Right lobe of liver (tissue), 6 donors: ENCODE data around the gene CTU2. TPM values are rescaled to one million over a fixed set of nuclear protein-coding genes. Genes with fewer than 3 reads are reported as not detected.

ENCODE experiments used
- ATAC-seq, 4 donors: fragments of 200-7000 bp; cut with Tn5 transposase; one replicate each; pipeline ENCODE4 v1.9.1; 2020; ENCODE audit warnings: mild to moderate bottlenecking in 4 of 4, moderate library complexity in 4 of 4
- DNase-seq, 3 donors: peaks; one replicate each; pipeline ENCODE4 v3.0.0-alpha.2; 2020
- H3K27ac ChIP-seq, 3 donors: fragments of 200-600 bp; one replicate each; pipeline ENCODE4 v1.8.0; 2022
- H3K27me3 ChIP-seq, 2 donors: fragments of 200-600 bp; one replicate each; pipeline ENCODE4 v1.8.0; 2022
- H3K36me3 ChIP-seq, 4 donors: fragments of 200-600 bp; sonication (generic) in 1 of 4; one replicate each; pipeline versions ENCODE4 v1.5.1 to v1.8.0; 2017 to 2022; ENCODE audit warnings: control low read depth in 1 of 4
- H3K4me1 ChIP-seq, 4 donors: fragments of 200-600 bp; sonication (generic) in 1 of 4; one replicate each; pipeline versions ENCODE4 v1.5.1 to v1.8.0; 2017 to 2022; ENCODE audit warnings: control low read depth in 1 of 4
- H3K4me3 ChIP-seq, 3 donors: fragments of 200-600 bp; one replicate each; pipeline ENCODE4 v1.8.0; 2022
- H3K9me3 ChIP-seq, 4 donors: fragments of 200-600 bp; sonication (generic) in 1 of 4; one replicate each; pipeline versions ENCODE4 v1.5.1 to v1.8.0; 2017 to 2022; ENCODE audit warnings: control low read depth in 1 of 4
- CTCF ChIP-seq, 4 donors: fragments of 200-600 bp in 3 of 4; fragments of 450-650 bp in 1 of 4; IDR thresholded peaks; one replicate each; pipeline versions ENCODE4 v1.5.1 to v1.8.0; 2016 to 2022; ENCODE audit warnings: antibody characterized with exemption in 4 of 4, mild to moderate bottlenecking in 2 of 4
- POLR2A ChIP-seq: fragments of 450-650 bp; IDR thresholded peaks from one replicate; pipeline ENCODE4 v1.6.1; 2017; ENCODE audit warnings: antibody characterized with exemption, mild to moderate bottlenecking
- WGBS: methylation state at CpG from one replicate; pipeline ENCODE4 v1.1.6; 2018; ENCODE audit warnings: low coverage, low lambda C conversion rate; ENCODE audit not compliant: insufficient coverage; ENCODE audit errors: missing lambda C conversion rate; 5-methylcytosine and 5-hydroxymethylcytosine counted together
- intact Hi-C, 2 donors: fragments of 100-400 bp; cut with DNase I; formaldehyde crosslinking; loops; one replicate each; pipeline versions ENCODE4 v1.11.2 to v1.14.1; 2022
- total RNA-seq, 6 experiments: library from RNA; depleted of rRNA in 2 of 6; stranded (reverse); fragments of >200 nt in 2 of 6; fragmentation: NEBNext Ultra II Directional in 3 of 6; extraction: Animal tissue kit (Norgen Biotek cat#: 25700) in 3 of 6; gene quantifications; one replicate each; pipeline versions ENCODE4 v1.1.0 to v1.2.4, GENCODE V29; 2016 to 2023
- donor health status: DM: no; HTN: yes; CAD: no.
- donor health status: DM: no; HTN: no; CAD: no.
- donor health status: DM: no; HTN: no; CAD: no.
- donor health status: DM: no; HTN: yes; CAD: no.
- donor health status: DM: no; HTN: yes; CAD: no.

Gene CTU2
- total RNA-seq, 6 experiments from 2014 or later: 5.0 to 9.5 (median 8.2) TPM

- intact Hi-C loops: no loop called here
- no peak for TF ChIP-seq POLR2A
- no peak for TF ChIP-seq CTCF (IDR thresholded peaks at IDR 0.05)
- Histone ChIP-seq H3K4me3 (no peak overlapping the region), H3K4me1 (no peaks in the 10 kb centered on the region), H3K36me3 (peaks cover 0 to 85% (median 33%) of the 10 kb centered on the region in 4 donors), H3K27ac (no peak overlapping the region), H3K27me3 (no peaks in the 10 kb centered on the region), H3K9me3 (no peaks in the 10 kb centered on the region)
- WGBS: no CpG with 5 or more reads among the region's 23 CpGs
- ATAC-seq (no peak), DNase-seq (no peak)
These were observed 14.2 kb downstream of the CTU2 start for GRCh38 chr16:88720396-88720970.

GRCh38 chr16:88721236-88721635, 14.9 kb downstream of the CTU2 start:
- DNase-seq (no peak), ATAC-seq (no peak)
- intact Hi-C loops: no loop called here
- H3K36me3 ChIP-seq: peaks cover 0 to 85% (median 36%) of the 10 kb centered on the region in 4 donors
- H3K9me3 ChIP-seq: no peaks in the 10 kb centered on the region
- no peak overlapping the region for H3K27ac ChIP-seq
- no CpG with 5 or more reads among the region's 17 CpGs for WGBS
- TF ChIP-seq POLR2A (no peak), CTCF (IDR thresholded peaks at IDR 0.05) (no peak)
- no peaks in the 10 kb centered on the region for H3K27me3 ChIP-seq
- H3K4me3 ChIP-seq: no peak overlapping the region
- no peaks in the 10 kb centered on the region for H3K4me1 ChIP-seq

- TF ChIP-seq CTCF (IDR thresholded peaks at IDR 0.05): no peak
- TF ChIP-seq POLR2A: no peak
- H3K27ac ChIP-seq: no peak overlapping the region
- no peaks in the 10 kb centered on the region for H3K4me1 ChIP-seq
- ATAC-seq: no peak
- no peaks in the 10 kb centered on the region for H3K27me3 ChIP-seq
- no peak overlapping the region for H3K4me3 ChIP-seq
- H3K9me3 ChIP-seq: no peaks in the 10 kb centered on the region
- no CpG with 5 or more reads among the region's 61 CpGs for WGBS
- no peak for DNase-seq
- intact Hi-C loops: no loop called here
- peaks cover 0 to 84% (median 35%) of the 10 kb centered on the region in 4 donors for H3K36me3 ChIP-seq
These were observed 15.8 kb downstream of the CTU2 start for GRCh38 chr16:88721815-88722755.

GRCh38 chr16:88722784-88723506, 16.6 kb downstream of the CTU2 start:
- peaks cover 0 to 82% (median 38%) of the 10 kb centered on the region in 4 donors for H3K36me3 ChIP-seq
- 80% methylated on average over 3 of the region's 39 CpGs for WGBS
- H3K4me3 ChIP-seq: no peak overlapping the region
- TF ChIP-seq CTCF (IDR thresholded peaks at IDR 0.05) (no peak), POLR2A (no peak)
- H3K27ac ChIP-seq: no peak overlapping the region
- DNase-seq (no peak), ATAC-seq (no peak)
- H3K9me3 ChIP-seq: no peaks in the 10 kb centered on the region
- intact Hi-C loops: no loop called here
- no peaks in the 10 kb centered on the region for H3K27me3 ChIP-seq
- no peaks in the 10 kb centered on the region for H3K4me1 ChIP-seq
